Renal pelvis (tissue), 4 donors: ENCODE data around the gene CYP4F3. TPM values are rescaled to one million over a fixed set of nuclear protein-coding genes. Genes with fewer than 3 reads are reported as not detected.
"Not testable (repeated sequence)": the region's sequence is repeated elsewhere in the genome, so short reads cannot be mapped to it uniquely, and the experiment has no call there.

Experiments used
- DNase-seq: peaks from one replicate; pipeline ENCODE4 v3.0.0-alpha.2; 2013
- polyA plus RNA-seq, 3 donors: library from polyadenylated mRNA; unstranded; fragments of 120-200 nt; gene quantifications; one replicate each; pipeline ENCODE4 v1.2.1, GENCODE V29; 2013; ENCODE audit not compliant: insufficient read length in 3 of 3

Gene CYP4F3
- polyA plus RNA-seq, 3 donors, result 0.27 to 1.3 (median 1.1) TPM

- DNase-seq, result no peak
Observed at GRCh38 chr19:15666883-15667282, 26.2 kb downstream of the CYP4F3 start.

- DNase-seq, result no peak
Observed at GRCh38 chr19:15669440-15669839, 28.7 kb downstream of the CYP4F3 start.

GRCh38 chr19:15669891-15670290 lies 29.2 kb downstream of the CYP4F3 start:
- DNase-seq, result no peak

- no peak for DNase-seq
Observed at GRCh38 chr19:15671237-15671821, 30.6 kb downstream of the CYP4F3 start.

GRCh38 chr19:15671891-15672579 lies 31.3 kb downstream of the CYP4F3 start:
- no peak for DNase-seq

GRCh38 chr19:15672580-15673175 lies 32.0 kb downstream of the CYP4F3 start, which contains the start of gene CYP4F12:
Gene CYP4F12 (plus strand): TSS chr19:15673087. CDS start chr19:15673530, 443 bp downstream.
- no peak for DNase-seq

- no peak for DNase-seq
Observed at GRCh38 chr19:15673176-15673654, 32.5 kb downstream of the CYP4F3 start.

- no peak for DNase-seq
Observed at GRCh38 chr19:15675560-15675959, 34.9 kb downstream of the CYP4F3 start.

GRCh38 chr19:15679089-15679488 lies 38.4 kb downstream of the CYP4F3 start:
- no peak for DNase-seq

GRCh38 chr19:15679865-15680264 lies 39.2 kb downstream of the CYP4F3 start:
- DNase-seq, result not testable (repeated sequence)

GRCh38 chr19:15680478-15681322 lies 40.0 kb downstream of the CYP4F3 start:
- DNase-seq, result no peak

GRCh38 chr19:15683411-15683810 lies 42.7 kb downstream of the CYP4F3 start:
- DNase-seq, result no peak

- DNase-seq, result no peak
Observed at GRCh38 chr19:15684828-15685227, 44.1 kb downstream of the CYP4F3 start.

- no peak for DNase-seq
Observed at GRCh38 chr19:15696654-15697194, 56.0 kb downstream of the CYP4F3 start.

GRCh38 chr19:15701757-15702533 lies 61.2 kb downstream of the CYP4F3 start:
- no peak for DNase-seq

GRCh38 chr19:15702534-15702930 lies 61.8 kb downstream of the CYP4F3 start:
- DNase-seq, result peak; percentile 48

Other genes starting within 250 kb of the CYP4F3 start
- gene AKAP8L, start 221.9 kb upstream of the CYP4F3 start, polyA plus RNA-seq, result 100 to 1,000 TPM; 102 to 126 (median 109) TPM
- gene WIZ, start 190.9 kb upstream of the CYP4F3 start, polyA plus RNA-seq, result 10 to 100 TPM; 32.6 to 43.1 (median 42.2) TPM
- 1 to 10 TPM; 1.0 to 1.3 (median 1.0) TPM for gene RASAL3, start 176.4 kb upstream of the CYP4F3 start, polyA plus RNA-seq
- gene PGLYRP2, start 161.4 kb upstream of the CYP4F3 start, polyA plus RNA-seq, result under 1 TPM in 1 of 3 donors, not detected in 2; 0.04 TPM
- under 1 TPM; 0.12 to 0.37 (median 0.14) TPM for gene CYP4F22, start 132.4 kb upstream of the CYP4F3 start, polyA plus RNA-seq
- gene CYP4F8, start 25.7 kb upstream of the CYP4F3 start, polyA plus RNA-seq, result under 1 TPM in 1 of 3 donors, not detected in 2; 0.03 TPM
- 1 to 10 TPM in 1 of 3 donors, under 1 TPM in 1, not detected in 1; 0.93 to 1.2 TPM for gene CYP4F12, start 32.2 kb downstream of the CYP4F3 start, polyA plus RNA-seq
- gene OR10H2, start 87.1 kb downstream of the CYP4F3 start, polyA plus RNA-seq, result not detected
- gene OR10H3, start 97.1 kb downstream of the CYP4F3 start, polyA plus RNA-seq, result not detected
- under 1 TPM; 0.06 to 0.12 (median 0.09) TPM for gene OR10H5, start 146.8 kb downstream of the CYP4F3 start, polyA plus RNA-seq
- under 1 TPM in 2 of 3 donors, not detected in 1; 0.03 to 0.08 TPM for gene OR10H1, start 174.8 kb downstream of the CYP4F3 start, polyA plus RNA-seq